Activated B cell treated with CpG ODN at 0.5 μM for 24 hours (primary cell): ENCODE measurements around the gene PGBD4. TPM values are rescaled to one million over a fixed set of nuclear protein-coding genes. Genes with fewer than 3 reads are reported as not detected.

ENCODE experiments used
- ATAC-seq: fragments of 200-7000 bp; cut with Tn5 transposase; one replicate; pipeline ENCODE4 v1.10.0; 2021; ENCODE audit warnings: low read depth, mild to moderate bottlenecking, moderate library complexity
- CTCF ChIA-PET: fragments of 350-600 bp; sonication (Branson Sonifier 250); formaldehyde crosslinking; loops from one replicate; lab custom pipeline; 2021; ENCODE audit warnings: antibody characterized with exemption; lab: Charles Lee
- POLR2A ChIA-PET: fragments of 350-600 bp; sonication (Branson Sonifier 250); formaldehyde crosslinking; loops from one replicate; lab custom pipeline; 2021; ENCODE audit warnings: antibody characterized with exemption; lab: Charles Lee
- DNase-seq: peaks from one replicate; pipeline ENCODE4 v3.0.0; 2022
- H3K27ac Mint-ChIP-seq: one replicate; pipeline ENCODE4 v1.8.0; 2020; ENCODE audit warnings: mixed read lengths
- H3K27me3 Mint-ChIP-seq: one replicate; pipeline ENCODE4 v1.8.0; 2021; ENCODE audit warnings: mixed read lengths
- H3K36me3 Mint-ChIP-seq: one replicate; pipeline ENCODE4 v1.8.0; 2021; ENCODE audit warnings: low read depth, mixed read lengths
- H3K4me1 Mint-ChIP-seq: one replicate; pipeline ENCODE4 v1.8.0; 2021; ENCODE audit warnings: mixed read lengths
- H3K4me3 Mint-ChIP-seq: one replicate; pipeline ENCODE4 v1.8.0; 2020; ENCODE audit warnings: mild to moderate bottlenecking, mixed read lengths
- H3K9me3 Mint-ChIP-seq: one replicate; pipeline ENCODE4 v1.8.0; 2020; ENCODE audit warnings: mixed read lengths
- CTCF ChIP-seq: fragments of 200-600 bp; IDR thresholded peaks from one replicate; pipeline ENCODE4 v1.8.0; 2022; ENCODE audit warnings: antibody characterized with exemption, mild to moderate bottlenecking
- intact Hi-C: fragments of 100-400 bp; cut with micrococcal nuclease; formaldehyde crosslinking; loops from one replicate; pipeline ENCODE4 v1.15.1; 2024
- total RNA-seq: library from RNA; stranded (reverse); gene quantifications from 2 replicates; pipeline ENCODE4 v1.2.3, GENCODE V29; 2022

Gene PGBD4
- total RNA-seq, 1 donor from 2014 or later = 5.3 TPM

GRCh38 chr15:34126522-34126921 is 24.6 kb downstream of the PGBD4 start:
- no peak for ATAC-seq
- Mint-ChIP-seq H3K9me3 (no peaks in the 10 kb centered on the region), H3K27ac (no peak overlapping the region), H3K4me1 (no peaks in the 10 kb centered on the region), H3K36me3 (no peaks in the 10 kb centered on the region), H3K4me3 (no peak overlapping the region), H3K27me3 (peaks cover 6% of the 10 kb centered on the region)
- no peak for TF ChIP-seq CTCF
- no peak for DNase-seq
- CTCF ChIA-PET = no interaction called here
- POLR2A ChIA-PET = no interaction called here
- intact Hi-C loops = no loop called here

DNA sequence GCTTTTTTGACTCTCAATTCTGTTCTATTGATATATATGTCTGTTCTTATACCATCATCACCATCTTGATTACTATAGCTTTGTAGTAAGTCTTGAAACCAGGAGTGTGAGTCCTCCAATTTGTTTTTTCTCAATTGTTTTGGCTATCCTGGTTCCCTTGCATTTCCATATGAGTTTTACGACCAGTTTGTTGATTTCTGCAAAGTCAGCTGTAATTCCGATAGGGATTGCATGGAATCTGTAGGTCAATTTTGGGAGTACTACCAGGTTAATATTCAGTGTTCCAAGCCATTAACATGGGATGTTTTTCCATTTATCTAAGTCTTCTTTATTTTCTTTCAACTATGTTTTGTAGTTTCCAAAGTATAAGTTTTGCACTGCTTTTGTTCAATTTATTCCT is 27.0 kb downstream of the PGBD4 start:
- Mint-ChIP-seq H3K4me1 (no peaks in the 10 kb centered on the region), H3K36me3 (no peaks in the 10 kb centered on the region), H3K4me3 (no peak overlapping the region), H3K27me3 (no peaks in the 10 kb centered on the region), H3K27ac (no peak overlapping the region), H3K9me3 (no peaks in the 10 kb centered on the region)
- ATAC-seq (no peak), DNase-seq (no peak)
- ChIA-PET CTCF (no interaction called here), POLR2A (no interaction called here)
- no peak for TF ChIP-seq CTCF
- intact Hi-C loops = no loop called here

DNA sequence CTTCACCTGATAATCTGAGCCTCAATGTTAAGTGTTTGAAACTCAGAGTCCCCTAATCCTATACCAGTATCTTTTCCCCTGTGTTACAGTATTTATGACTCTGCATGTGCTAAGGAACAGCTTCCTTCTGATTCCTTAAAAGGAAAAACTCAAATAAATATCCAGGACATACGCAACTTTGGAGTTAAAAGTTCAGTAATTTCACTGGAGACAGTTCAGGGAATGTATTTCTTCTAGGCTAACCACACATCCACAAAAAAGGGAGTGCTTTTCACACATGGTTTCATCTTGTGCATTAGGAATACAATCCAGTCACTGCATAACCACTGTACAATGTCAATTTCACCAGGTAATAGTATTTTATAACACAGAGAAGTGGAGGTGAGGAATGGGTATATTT is 31.0 kb downstream of the PGBD4 start:
- H3K27me3 Mint-ChIP-seq = no peaks in the 10 kb centered on the region
- POLR2A ChIA-PET = no interaction called here
- no peak for ATAC-seq
- peaks cover under 1% of the 10 kb centered on the region for H3K36me3 Mint-ChIP-seq
- H3K9me3 Mint-ChIP-seq = no peaks in the 10 kb centered on the region
- H3K27ac Mint-ChIP-seq = no peak overlapping the region
- CTCF ChIA-PET = no interaction called here
- no peaks in the 10 kb centered on the region for H3K4me1 Mint-ChIP-seq
- no peak overlapping the region for H3K4me3 Mint-ChIP-seq
- no peak for TF ChIP-seq CTCF
- intact Hi-C loops = no loop called here
- no peak for DNase-seq

DNA sequence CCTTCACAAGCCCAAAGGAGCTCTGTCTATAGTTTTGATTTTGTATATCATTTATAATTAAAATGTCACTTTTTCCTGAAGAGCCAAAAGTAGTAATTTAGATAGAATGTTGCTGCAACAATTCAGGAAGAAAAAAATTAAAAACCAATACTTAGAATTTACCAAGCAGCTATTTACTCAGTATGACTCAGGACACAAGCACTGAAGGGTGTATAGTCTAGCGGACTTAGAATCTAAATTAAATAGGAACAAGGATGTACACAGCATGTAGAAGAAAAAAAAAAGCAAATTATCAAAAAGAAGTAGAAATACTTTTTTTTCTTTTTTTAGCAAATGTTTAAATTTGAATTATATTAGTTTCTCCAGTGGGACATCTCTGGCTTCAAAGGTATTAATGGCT is 31.6 kb downstream of the PGBD4 start:
- Mint-ChIP-seq H3K4me1 (no peaks in the 10 kb centered on the region), H3K4me3 (no peak overlapping the region), H3K9me3 (no peaks in the 10 kb centered on the region), H3K27ac (no peak overlapping the region), H3K27me3 (no peaks in the 10 kb centered on the region), H3K36me3 (peaks cover 4% of the 10 kb centered on the region)
- intact Hi-C loops = no loop called here
- ChIA-PET POLR2A (no interaction called here), CTCF (no interaction called here)
- TF ChIP-seq CTCF = no peak
- DNase-seq (no peak), ATAC-seq (no peak)

DNA sequence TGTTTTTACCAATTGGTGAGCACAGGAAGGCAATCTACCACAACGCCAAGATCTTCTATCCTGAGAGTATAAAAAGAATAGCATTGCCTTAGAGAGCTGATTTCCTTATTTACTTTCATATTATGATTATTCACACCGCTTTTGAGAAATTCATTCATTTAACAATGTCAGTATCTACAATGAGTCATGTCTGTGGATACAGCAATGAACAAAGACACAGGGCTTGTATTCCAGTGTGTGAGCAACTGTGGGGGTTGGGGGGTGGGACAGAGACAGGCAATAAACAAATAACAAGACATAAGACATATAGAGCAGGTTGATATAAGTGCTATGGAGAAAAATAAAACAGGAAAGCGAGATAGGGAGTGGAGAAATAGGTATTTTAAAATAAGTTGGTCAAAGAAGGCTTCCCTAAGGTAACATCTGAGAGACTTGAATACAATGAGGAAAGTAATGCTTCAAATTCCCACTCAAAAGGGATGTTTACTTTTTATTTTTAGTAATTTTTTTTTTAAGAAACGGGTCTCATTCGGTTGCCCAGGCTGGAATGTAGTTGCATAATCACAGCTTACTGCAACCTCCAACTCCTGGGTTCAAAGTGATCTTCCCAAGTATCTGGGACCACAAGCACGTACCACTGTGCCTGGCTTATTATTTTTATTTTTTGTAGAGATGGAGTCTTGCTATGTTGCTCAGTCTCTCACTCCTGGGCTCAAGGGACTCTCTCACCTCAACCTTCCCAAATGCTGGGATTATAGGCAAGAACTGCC is 45.7 kb downstream of the PGBD4 start:
- H3K4me1 Mint-ChIP-seq = no peaks in the 10 kb centered on the region
- H3K36me3 Mint-ChIP-seq = peaks cover 68% of the 10 kb centered on the region
- no peak overlapping the region for H3K4me3 Mint-ChIP-seq
- POLR2A ChIA-PET = no interaction called here
- intact Hi-C loops = no loop called here
- TF ChIP-seq CTCF = no peak
- CTCF ChIA-PET = no interaction called here
- H3K9me3 Mint-ChIP-seq = no peaks in the 10 kb centered on the region
- no peak overlapping the region for H3K27ac Mint-ChIP-seq
- DNase-seq (no peak), ATAC-seq (no peak)
- no peaks in the 10 kb centered on the region for H3K27me3 Mint-ChIP-seq
